Erythroblast (primary cell): ENCODE measurements around the gene PANK3.
A peak's percentile ranks its signal among the peaks of the same experiment; 100 is the strongest.
"Not testable (repeated sequence)": the region's sequence is repeated elsewhere in the genome, so short reads cannot be mapped to it uniquely, and the experiment has no call there.

Experiments used
- DNase-seq, 2 experiments: peaks; one replicate each; lab custom pipeline; 2025; lab: John Stamatoyannopoulos, UW
- GATA1 ChIP-seq: IDR thresholded peaks from 2 replicates; pipeline ENCODE4 v1.6.1; 2011; ENCODE audit warnings: low read depth, mild to moderate bottlenecking, control low read depth, low read length, moderate library complexity
- POLR2A ChIP-seq: IDR thresholded peaks from 2 replicates; pipeline ENCODE4 v1.6.1; 2011; ENCODE audit warnings: mild to moderate bottlenecking, low read length

PANK3 gene

GRCh38 chr5:168580227-168580508, 1.0 kb upstream of the PANK3 start:
- DNase-seq: no peak
- no peak for TF ChIP-seq POLR2A
- TF ChIP-seq GATA1: no peak

GRCh38 chr5:168579488-168580226, 489 bp upstream of the PANK3 start:
- DNase-seq: peak; percentile 98 to 99
- TF ChIP-seq POLR2A (peak; percentile 93), GATA1 (no peak)

GRCh38 chr5:168578006-168578405, 1.2 kb downstream of the PANK3 start:
- peak; percentile 30 to 55 for DNase-seq
- TF ChIP-seq GATA1 (no peak), POLR2A (no peak)

GRCh38 chr5:168575391-168576372, 3.5 kb downstream of the PANK3 start:
- no peak for TF ChIP-seq GATA1
- no peak for TF ChIP-seq POLR2A
- peak in 1 of 2 experiments; percentile 8 for DNase-seq

- DNase-seq: not testable (repeated sequence)
Observed at GRCh38 chr5:168574156-168574555, 5.0 kb downstream of the PANK3 start.

GRCh38 chr5:168573663-168574062, 5.5 kb downstream of the PANK3 start:
- DNase-seq: not testable (repeated sequence)

GRCh38 chr5:168570490-168571328, 8.5 kb downstream of the PANK3 start:
- TF ChIP-seq GATA1: no peak
- TF ChIP-seq POLR2A: no peak
- DNase-seq: peak; percentile 59 to 79

- DNase-seq: no peak
- TF ChIP-seq GATA1: no peak
- TF ChIP-seq POLR2A: no peak
Observed at GRCh38 chr5:168568738-168569137, 10.4 kb downstream of the PANK3 start.

GRCh38 chr5:168563959-168564358, 15.2 kb downstream of the PANK3 start:
- TF ChIP-seq GATA1: no peak
- no peak for TF ChIP-seq POLR2A
- DNase-seq: no peak

- no peak for DNase-seq
- no peak for TF ChIP-seq POLR2A
- no peak for TF ChIP-seq GATA1
Observed at GRCh38 chr5:168562279-168562678, 16.9 kb downstream of the PANK3 start.

- TF ChIP-seq POLR2A: no peak
- TF ChIP-seq GATA1: no peak
- no peak for DNase-seq
Observed at GRCh38 chr5:168557389-168557788, 21.8 kb downstream of the PANK3 start.

- TF ChIP-seq POLR2A: no peak
- no peak for TF ChIP-seq GATA1
- DNase-seq: no peak
Observed at GRCh38 chr5:168553377-168554130, 25.6 kb downstream of the PANK3 start.

- TF ChIP-seq GATA1: no peak
- TF ChIP-seq POLR2A: no peak
- no peak for DNase-seq
Observed at GRCh38 chr5:168552146-168552545, 27.0 kb downstream of the PANK3 start.
